NCI-H2029 (cell line): ENCODE results near the gene NECAB3.

ENCODE experiments used
- DNase-seq: peaks from one replicate; lab custom pipeline; 2025; lab: John Stamatoyannopoulos, UW

Gene NECAB3

GRCh38 chr20:33677991-33678702 is 3.9 kb upstream of the NECAB3 start:
- DNase-seq = no peak

- DNase-seq = no peak
Observed at GRCh38 chr20:33676652-33677645, 2.7 kb upstream of the NECAB3 start.

GRCh38 chr20:33676121-33676520 is 1.9 kb upstream of the NECAB3 start:
- no peak for DNase-seq

DNA sequence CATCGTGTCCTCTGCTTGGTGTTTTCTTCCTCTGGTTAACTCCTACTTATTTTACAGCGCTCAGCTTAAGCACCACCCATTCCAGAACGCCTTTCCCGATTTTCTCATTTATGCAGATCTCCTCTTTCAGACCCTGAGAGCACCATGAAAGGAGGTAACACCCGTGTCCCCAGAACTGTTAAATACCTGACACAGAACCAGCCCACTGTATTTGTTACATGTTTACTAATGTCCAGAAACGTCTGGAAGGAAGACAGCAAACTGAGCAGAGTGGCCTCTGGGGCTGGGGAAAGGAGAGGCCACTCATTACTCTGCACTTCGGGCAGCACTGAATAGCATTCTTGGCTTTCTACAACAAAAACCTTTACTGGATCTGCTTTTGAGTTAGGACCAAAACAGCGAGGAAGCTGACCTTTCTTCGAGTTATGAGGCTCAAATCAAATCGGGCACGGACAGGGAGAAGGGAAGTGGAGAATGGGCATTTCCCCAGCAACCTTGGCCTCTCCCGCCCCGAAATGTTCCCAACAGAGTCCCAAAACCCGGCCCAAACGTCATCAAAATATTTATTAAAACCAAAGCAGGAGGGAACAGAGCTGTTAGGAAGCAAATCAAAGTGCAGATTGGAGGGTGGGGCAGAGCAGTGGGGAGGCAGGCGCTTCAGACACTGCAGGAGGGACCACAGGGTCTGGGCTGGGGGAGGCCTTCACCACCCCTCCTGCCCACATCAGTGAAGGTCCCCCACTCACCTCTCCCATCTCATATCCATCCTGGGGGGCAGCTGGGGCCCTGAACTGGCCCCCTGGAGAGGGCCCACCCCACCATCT is 1.1 kb upstream of the NECAB3 start:
- DNase-seq = no peak

- DNase-seq = no peak
Observed at GRCh38 chr20:33673410-33674293, 576 bp downstream of the NECAB3 start.

GRCh38 chr20:33673114-33673409 is 1.2 kb downstream of the NECAB3 start:
- DNase-seq = no peak

- no peak for DNase-seq
Observed at GRCh38 chr20:33672426-33673113, 1.7 kb downstream of the NECAB3 start.

DNA sequence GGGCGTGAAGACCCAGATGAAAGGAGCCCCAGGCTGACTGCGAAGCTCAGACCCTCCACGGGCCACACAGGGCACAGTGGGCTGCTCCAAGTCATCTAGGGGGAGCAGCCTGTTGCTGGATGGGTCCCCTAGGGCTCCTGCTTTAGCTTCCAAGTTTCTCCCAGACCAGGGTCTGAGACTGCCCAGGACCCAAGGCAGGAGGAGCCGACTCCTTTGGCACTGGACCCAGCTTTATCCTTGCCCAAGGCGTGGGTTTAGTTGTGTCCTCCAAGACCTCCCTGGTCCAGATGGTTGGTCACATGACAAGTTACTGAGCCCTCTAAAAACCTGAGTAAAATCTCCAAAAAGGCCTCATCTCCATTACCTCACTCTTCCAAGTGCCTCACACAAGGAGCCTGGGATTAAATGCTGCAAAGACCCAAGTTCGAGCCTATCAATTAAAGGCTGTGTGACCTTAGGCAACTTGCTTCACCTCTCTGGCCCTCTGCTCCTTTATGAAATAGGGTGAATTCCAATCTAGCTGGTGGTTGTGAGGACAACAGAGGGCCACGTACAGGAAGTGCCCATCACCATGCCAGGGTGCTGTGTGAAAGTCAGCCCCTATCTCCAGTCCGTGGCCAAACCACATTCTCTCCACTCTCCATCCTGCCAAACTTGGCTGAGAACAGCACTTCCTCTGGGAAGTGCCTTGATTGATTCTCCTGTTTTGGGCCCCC is 2.5 kb downstream of the NECAB3 start:
- DNase-seq = no peak

DNA sequence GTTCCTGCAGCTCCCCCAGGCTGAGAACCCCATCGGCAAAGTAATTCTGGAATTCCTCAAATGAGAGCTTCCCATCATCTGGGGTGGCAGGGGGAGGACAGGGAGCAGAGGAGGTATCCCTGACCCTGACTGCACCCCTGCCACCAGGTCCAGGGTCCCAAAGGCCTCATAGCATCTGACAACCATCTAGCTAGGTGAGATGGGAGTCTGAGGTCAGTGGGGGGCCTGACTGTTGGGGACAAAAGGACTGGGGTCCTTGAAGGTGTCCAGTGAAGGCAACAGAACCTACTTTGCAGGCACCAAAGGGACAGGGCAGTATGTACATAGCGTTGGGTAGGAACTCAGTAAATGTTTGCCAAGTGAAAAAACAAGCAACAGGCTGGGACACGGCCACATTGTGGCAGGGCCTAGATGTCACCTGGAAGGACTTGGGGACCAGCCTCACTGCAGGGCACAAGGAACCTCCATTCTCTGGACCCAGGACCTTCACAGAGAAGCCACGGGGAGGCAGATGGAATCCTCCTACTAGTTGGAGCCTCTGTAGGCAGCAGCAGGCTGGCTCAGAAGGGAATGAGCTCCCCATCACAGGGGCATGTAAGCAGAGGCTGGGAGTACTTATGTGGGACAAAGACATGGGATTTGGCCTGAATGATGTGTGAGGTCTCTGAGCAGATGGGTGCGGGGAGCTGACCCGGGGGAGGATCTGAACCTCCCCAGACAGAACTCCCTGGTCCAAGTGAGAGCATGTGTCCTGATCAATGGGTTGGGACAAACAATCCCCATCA is 3.3 kb downstream of the NECAB3 start:
- no peak for DNase-seq

- DNase-seq = no peak
Observed at GRCh38 chr20:33669873-33670640, 4.2 kb downstream of the NECAB3 start.

DNA sequence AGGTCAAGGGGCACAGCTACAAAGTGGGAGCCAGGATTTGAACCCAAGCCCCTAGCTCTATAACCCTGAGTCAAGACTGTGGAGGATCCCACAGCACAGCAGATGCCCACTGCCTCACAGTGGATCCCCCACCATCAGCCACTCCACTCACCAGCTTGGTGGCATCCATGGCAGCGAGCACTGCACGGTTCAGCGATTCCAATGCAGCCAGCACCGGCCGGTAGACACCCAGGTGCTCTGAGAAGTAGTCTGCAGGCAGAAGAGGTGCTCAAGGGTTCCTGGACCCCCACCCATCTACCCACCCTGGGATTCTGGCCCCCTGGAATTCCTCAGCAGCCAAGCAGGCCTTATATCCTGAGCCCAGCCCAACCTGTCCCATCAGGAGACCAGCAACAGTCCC is 5.0 kb downstream of the NECAB3 start:
- DNase-seq = no peak

DNA sequence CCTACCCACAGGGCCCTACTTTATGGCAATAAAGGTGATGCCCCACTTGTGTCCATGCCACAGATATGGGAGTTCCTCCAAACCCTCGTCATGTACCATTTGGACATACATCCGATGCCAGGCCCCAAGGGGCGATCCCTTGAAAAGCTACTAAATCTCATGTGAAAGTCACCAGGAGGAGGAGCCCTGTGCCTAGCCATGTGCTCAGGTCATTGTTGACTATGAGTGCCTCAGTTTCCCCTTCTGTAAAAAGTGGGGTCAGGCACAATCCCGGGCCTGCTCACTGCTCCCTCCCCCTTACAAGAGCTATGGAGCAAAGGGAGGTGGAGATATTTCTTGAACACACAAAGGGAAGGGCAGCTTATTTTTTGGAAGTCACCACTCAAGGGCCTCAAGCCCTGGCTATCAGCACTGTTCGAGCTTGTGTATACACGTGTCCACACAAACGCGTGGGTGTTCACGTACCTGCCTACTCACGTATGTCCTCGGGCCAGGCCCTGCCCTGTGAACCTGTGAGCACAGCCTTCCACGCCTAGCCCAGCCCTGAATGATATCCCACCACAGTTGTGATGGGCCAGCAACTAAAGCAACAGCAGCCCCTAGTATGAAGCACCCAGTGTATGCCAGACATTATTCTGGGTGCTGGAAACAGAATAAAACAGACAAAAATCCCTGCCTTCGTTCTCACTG is 5.6 kb downstream of the NECAB3 start:
- DNase-seq = no peak

GRCh38 chr20:33667676-33668465 is 6.4 kb downstream of the NECAB3 start:
- peak; percentile 80 for DNase-seq

GRCh38 chr20:33667245-33667675 is 7.0 kb downstream of the NECAB3 start:
- DNase-seq = peak; percentile 48

DNA sequence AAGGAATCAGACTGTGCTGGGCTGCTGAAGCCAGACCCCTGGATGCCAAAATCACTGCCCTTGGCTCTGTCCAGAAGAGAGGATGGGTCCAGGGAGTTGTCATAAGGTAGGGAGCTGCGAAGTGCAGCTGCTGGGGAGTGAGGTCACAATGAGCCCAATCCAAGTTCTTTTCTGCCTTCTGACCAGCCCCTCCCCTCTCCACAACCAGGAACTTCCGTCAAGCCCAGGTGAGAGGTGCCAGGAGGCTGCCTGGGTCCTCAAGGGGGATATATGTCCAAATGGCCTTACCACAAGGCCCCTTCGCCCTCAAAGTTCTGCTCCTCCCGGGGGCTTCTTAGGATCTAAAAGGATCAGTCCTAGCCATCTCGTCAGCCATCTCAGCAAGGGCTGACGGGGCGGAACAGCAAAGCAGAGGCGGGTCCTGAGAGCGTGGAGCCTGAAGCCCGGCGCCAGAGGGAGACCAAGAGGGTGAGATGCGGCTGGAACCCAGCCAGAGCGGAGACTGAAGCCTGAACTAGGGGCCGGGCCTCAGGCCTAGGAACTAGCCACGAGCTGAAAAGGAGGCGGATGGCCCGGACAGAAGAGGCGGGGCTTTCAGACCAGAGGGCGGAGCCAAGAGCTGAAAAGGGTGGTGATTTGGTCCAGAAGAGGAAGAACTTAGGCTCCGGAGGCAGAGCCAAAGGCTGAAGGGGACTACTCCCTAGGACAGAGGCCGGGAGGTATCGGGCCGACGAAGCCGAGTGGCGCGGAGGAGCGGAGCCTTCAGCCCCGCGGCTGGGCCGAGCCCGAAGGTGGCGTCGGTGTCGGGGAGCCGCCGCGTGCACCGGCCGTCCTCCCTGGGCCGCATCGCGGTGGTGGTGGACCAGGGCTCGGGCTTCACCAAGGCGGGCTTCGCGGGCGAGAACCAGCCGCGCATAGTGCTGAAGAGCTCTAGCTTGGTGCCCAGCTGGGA is 7.7 kb downstream of the NECAB3 start, which contains the start of gene ACTL10:
TSS of gene ACTL10 (plus strand) at position 651 of the 952 bp plus-strand sequence. CDS start 555 bp downstream, outside the sequence.
- peak; percentile 98 for DNase-seq

- DNase-seq = no peak
Observed at GRCh38 chr20:33664762-33665144, 9.5 kb downstream of the NECAB3 start.
